A549 (cell line): Measurements from ENCODE around the gene LCK. TPM values are rescaled to one million over a fixed set of nuclear protein-coding genes. Genes with fewer than 3 reads are reported as not detected.
A peak's percentile ranks its signal among the peaks of the same experiment; 100 is the strongest.

Experiments
- ATAC-seq, 2 experiments: fragments of 200-7000 bp in 1 of 2; fragments of >200 bp in 1 of 2; cut with Nextera tagmentation in 1 of 2; cut with Tn5 transposase in 1 of 2; 3 replicates each; pipeline versions ENCODE4 v1.8.0 to v1.9.1; 2018 to 2020; ENCODE audit warnings: mild to moderate bottlenecking in 1 of 2, moderate library complexity in 1 of 2
- CTCF ChIA-PET: fragments of 300-600 bp; sonication (Branson Sonifier 250); formaldehyde crosslinking; extraction: SDS; loops from one replicate; lab custom pipeline; 2021; ENCODE audit warnings: antibody characterized with exemption, inconsistent platforms; lab: Yijun Ruan, JAX
- POLR2A ChIA-PET: fragments of 350-600 bp; formaldehyde crosslinking; extraction: SDS; loops from one replicate; lab custom pipeline; 2021; ENCODE audit warnings: antibody characterized with exemption, inconsistent platforms; lab: Yijun Ruan, JAX
- DNase-seq, 2 experiments: peaks; one replicate each; pipeline versions ENCODE4 v3.0.0 to v3.0.0-alpha.2; 2011 to 2016; ENCODE audit warnings: low read depth in 1 of 2, low spot score in 1 of 2
- FAIRE-seq: peaks from 2 replicates; lab custom pipeline; 2011; peaks lifted over from hg19 to GRCh38; lab: Jason Lieb, UNC
- H3K27ac ChIP-seq, 2 experiments: fragments of >200 bp; sonication (Bioruptor Twin); formaldehyde crosslinking; 3 replicates each; pipeline ENCODE4 v1.5.1; 2016 to 2017
- H3K4me1 ChIP-seq: fragments of >200 bp; sonication (Bioruptor Twin); formaldehyde crosslinking; 3 replicates; pipeline ENCODE4 v1.6.1; 2016
- H3K4me2 ChIP-seq: fragments of >200 bp; sonication (Bioruptor Twin); formaldehyde crosslinking; 3 replicates; pipeline ENCODE4 v1.6.1; 2016
- H3K4me3 ChIP-seq: fragments of >200 bp; sonication (Bioruptor Twin); formaldehyde crosslinking; 3 replicates; pipeline ENCODE4 v1.5.1; 2016
- H3K9me3 ChIP-seq: fragments of >200 bp; sonication (Bioruptor Twin); formaldehyde crosslinking; 3 replicates; pipeline ENCODE4 v1.6.1; 2016
- CBX8 ChIP-seq: fragments of 200-600 bp; sonication (generic); IDR thresholded peaks from 2 replicates; pipeline ENCODE4 v1.6.1; 2016
- CEBPB ChIP-seq, 2 experiments: fragments of >200 bp in 1 of 2; sonication (Bioruptor Twin) in 1 of 2; formaldehyde crosslinking in 1 of 2; IDR thresholded peaks; 2 replicates each; pipeline ENCODE4 v1.6.1; 2012 to 2016
- CHD4 ChIP-seq: fragments of 200-600 bp; sonication (generic); IDR thresholded peaks from 2 replicates; pipeline ENCODE4 v1.6.1; 2016; ENCODE audit warnings: antibody characterized with exemption, mild to moderate bottlenecking, borderline replicate concordance
- EHF ChIP-seq: fragments of 250-450 bp; sonication (Bioruptor Pico); IDR thresholded peaks from 2 replicates; pipeline ENCODE4 v1.5.0; 2020; ENCODE audit warnings: mild to moderate bottlenecking
- EHMT2 ChIP-seq: fragments of 200-600 bp; sonication (generic); IDR thresholded peaks from 2 replicates; pipeline ENCODE4 v1.6.1; 2016; ENCODE audit warnings: antibody characterized with exemption, low read depth, mild to moderate bottlenecking, moderate library complexity
- EP300 ChIP-seq, 2 experiments: fragments of >200 bp; sonication (Bioruptor Twin); formaldehyde crosslinking; IDR thresholded peaks; 2 replicates in 1 of 2; 3 replicates in 1 of 2; pipeline ENCODE4 v1.6.1; 2016 to 2017
- FOSB ChIP-seq: fragments of 250-450 bp; sonication (Bioruptor Pico); IDR thresholded peaks from 2 replicates; pipeline ENCODE4 v1.5.0; 2020; ENCODE audit warnings: mild to moderate bottlenecking, moderate library complexity
- FOXS1 ChIP-seq: fragments of 250-450 bp; sonication (Bioruptor Pico); IDR thresholded peaks from 2 replicates; pipeline ENCODE4 v1.5.0; 2020; ENCODE audit warnings: mild to moderate bottlenecking, moderate library complexity
- GATA3 ChIP-seq: IDR thresholded peaks from 2 replicates; pipeline ENCODE4 v1.6.1; 2012; ENCODE audit warnings: borderline replicate concordance
- HDAC2 ChIP-seq: fragments of 200-600 bp; sonication (generic); IDR thresholded peaks from 2 replicates; pipeline ENCODE4 v1.6.1; 2016
- HOXA7 ChIP-seq: fragments of 250-450 bp; sonication (Bioruptor Pico); IDR thresholded peaks from 2 replicates; pipeline ENCODE4 v1.5.0; 2020; ENCODE audit warnings: mild to moderate bottlenecking, moderate library complexity
- JUN ChIP-seq, 2 experiments: fragments of >200 bp; sonication (Bioruptor Twin); formaldehyde crosslinking; IDR thresholded peaks; 2 replicates in 1 of 2; 3 replicates in 1 of 2; pipeline ENCODE4 v1.6.1; 2016 to 2017
- KDM5A ChIP-seq: fragments of 200-600 bp; sonication (generic); IDR thresholded peaks from 2 replicates; pipeline ENCODE4 v1.6.1; 2016; ENCODE audit warnings: antibody characterized with exemption, mild to moderate bottlenecking
- MAFK ChIP-seq: fragments of 450-650 bp; IDR thresholded peaks from 2 replicates; pipeline ENCODE4 v1.6.1; 2014; ENCODE audit not compliant: partially characterized antibody
- MAZ ChIP-seq: fragments of 150-350 bp; IDR thresholded peaks from 2 replicates; pipeline ENCODE4 v1.6.1; 2014; ENCODE audit warnings: antibody characterized with exemption, low read depth, low read length, borderline replicate concordance
- PHF8 ChIP-seq: fragments of 200-600 bp; sonication (generic); IDR thresholded peaks from 2 replicates; pipeline ENCODE4 v1.6.1; 2016; ENCODE audit warnings: low read depth, mild to moderate bottlenecking, antibody characterized with exemption, moderate library complexity, borderline replicate concordance
- POLR2A ChIP-seq: IDR thresholded peaks from 2 replicates; pipeline ENCODE4 v1.6.1; 2012; ENCODE audit warnings: mild to moderate bottlenecking, low read length
- RARB ChIP-seq: fragments of 250-450 bp; sonication (Bioruptor Pico); IDR thresholded peaks from 2 replicates; pipeline ENCODE4 v1.8.0; 2021; ENCODE audit warnings: mild to moderate bottlenecking, moderate library complexity
- SMC3 ChIP-seq: fragments of >200 bp; sonication (Bioruptor Twin); formaldehyde crosslinking; IDR thresholded peaks from 3 replicates; pipeline ENCODE4 v1.6.1; 2018; ENCODE audit warnings: inconsistent platforms
- TP53 ChIP-seq: fragments of 250-450 bp; sonication (Bioruptor Pico); IDR thresholded peaks from 2 replicates; pipeline ENCODE4 v1.5.0; 2021; ENCODE audit warnings: mild to moderate bottlenecking, moderate library complexity
- ZFP36 ChIP-seq: fragments of 450-650 bp; IDR thresholded peaks from 2 replicates; pipeline ENCODE4 v1.6.1; 2014; ENCODE audit warnings: borderline replicate concordance; ENCODE audit not compliant: partially characterized antibody
- ZNF302 ChIP-seq: fragments of 250-450 bp; sonication (Bioruptor Pico); IDR thresholded peaks from 2 replicates; pipeline ENCODE4 v1.9.0; 2021; ENCODE audit warnings: inconsistent platforms, mild to moderate bottlenecking, moderate library complexity
- ZSCAN20 ChIP-seq: fragments of 250-450 bp; sonication (Bioruptor Pico); IDR thresholded peaks from 2 replicates; pipeline ENCODE4 v1.8.0; 2022; ENCODE audit warnings: mild to moderate bottlenecking, moderate library complexity
- WGBS: methylation state at CpG from one replicate; pipeline ENCODE4 v1.1.6; 2017; ENCODE audit errors: missing lambda C conversion rate; 5-methylcytosine and 5-hydroxymethylcytosine counted together
- polyA plus RNA-seq, 4 experiments: library from polyadenylated mRNA; depleted of rRNA in 3 of 4; stranded (reverse); fragments of >200 nt; fragmentation: RNase III in 1 of 4; extraction: RNeasy Plus Mini Kit Qiagen cat#74134 plus additional on column Dnase treatment in 1 of 4; gene quantifications; 2 replicates in 3 of 4; 3 replicates in 1 of 4; pipeline ENCODE4 v1.2.3, GENCODE V29; 2011 to 2017
- TF ChIP-seq, protein P1 (sequence below): fragments of 250-450 bp; sonication (Bioruptor Pico); IDR thresholded peaks from 2 replicates; pipeline ENCODE4 v1.5.0; 2021; ENCODE audit warnings: mild to moderate bottlenecking, moderate library complexity, borderline replicate concordance
- TF ChIP-seq, protein P2 (sequence below): IDR thresholded peaks from 2 replicates; pipeline ENCODE4 v1.6.1; 2012
- TF ChIP-seq, protein P3 (sequence below): fragments of >200 bp; sonication (Bioruptor Twin); formaldehyde crosslinking; IDR thresholded peaks from 3 replicates; pipeline ENCODE4 v1.5.1; 2016
- TF ChIP-seq, protein P4 (sequence below): IDR thresholded peaks from 2 replicates; pipeline ENCODE4 v1.6.1; 2012; ENCODE audit warnings: low read depth, borderline replicate concordance
- TF ChIP-seq, protein P5 (sequence below): IDR thresholded peaks from 2 replicates; pipeline ENCODE4 v1.6.1; 2012
- TF ChIP-seq, protein P6 (sequence below): fragments of 450-650 bp; IDR thresholded peaks from 2 replicates; pipeline ENCODE4 v1.6.1; 2014; ENCODE audit warnings: antibody characterized with exemption
- TF ChIP-seq, protein P7 (sequence below): fragments of >200 bp; sonication (Bioruptor Twin); formaldehyde crosslinking; IDR thresholded peaks from 2 replicates; pipeline ENCODE4 v1.6.1; 2016

LCK gene
- polyA plus RNA-seq, 2 of the 4 experiments (the other 2 are of a cell fraction): 0.03 TPM; not detected in 1

DNA sequence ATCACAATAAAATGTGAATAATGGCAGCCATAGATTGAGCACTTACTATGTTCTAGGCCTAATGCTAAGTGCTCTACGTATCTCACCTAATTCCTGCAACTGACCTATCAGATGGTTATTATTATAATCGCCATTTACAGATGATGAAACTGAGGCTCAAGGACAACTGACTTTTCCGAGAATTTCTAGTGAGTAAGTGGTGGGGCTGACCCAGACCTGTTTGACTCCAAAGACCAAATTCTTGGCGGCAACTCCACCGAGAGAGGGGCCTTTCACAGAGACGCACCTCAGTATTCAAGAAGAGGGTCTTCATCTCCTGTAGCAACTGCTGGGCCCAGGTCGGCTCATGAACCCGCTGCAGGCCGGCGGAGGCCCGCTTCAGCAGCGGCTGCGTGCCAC is 29.5 kb upstream of the LCK start:
- ChIA-PET CTCF (interaction anchor here (0.9 to 10.4 kb wide), 3 partner anchors 10 to 95 kb away, joined by 3 to 96 read pairs (median 20); partner anchors contain the start of genes FAM167B and LCK), POLR2A (interaction anchor here (1.5 kb wide), 1 partner anchor 27 kb away, joined by 3 read pairs; no protein-coding TSS in a partner anchor)
- DNase-seq (no peak), FAIRE-seq (no peak), ATAC-seq (peak in 1 of 2 experiments; percentile 54; a peak in 3 of 6 replicates)
- Histone ChIP-seq H3K4me2 (peak overlapping the region; percentile 94), H3K27ac (peak overlapping the region; percentile 93 to 97), H3K4me1 (peaks cover 18% of the 10 kb centered on the region), H3K4me3 (peak overlapping the region; percentile 86), H3K9me3 (no peaks in the 10 kb centered on the region)
- 8% methylated on average over 5 of the region's 13 CpGs for WGBS
- no peak for TF ChIP-seq FOXS1 (CRISPR knock-in tag)
- TF ChIP-seq, protein P1, sequence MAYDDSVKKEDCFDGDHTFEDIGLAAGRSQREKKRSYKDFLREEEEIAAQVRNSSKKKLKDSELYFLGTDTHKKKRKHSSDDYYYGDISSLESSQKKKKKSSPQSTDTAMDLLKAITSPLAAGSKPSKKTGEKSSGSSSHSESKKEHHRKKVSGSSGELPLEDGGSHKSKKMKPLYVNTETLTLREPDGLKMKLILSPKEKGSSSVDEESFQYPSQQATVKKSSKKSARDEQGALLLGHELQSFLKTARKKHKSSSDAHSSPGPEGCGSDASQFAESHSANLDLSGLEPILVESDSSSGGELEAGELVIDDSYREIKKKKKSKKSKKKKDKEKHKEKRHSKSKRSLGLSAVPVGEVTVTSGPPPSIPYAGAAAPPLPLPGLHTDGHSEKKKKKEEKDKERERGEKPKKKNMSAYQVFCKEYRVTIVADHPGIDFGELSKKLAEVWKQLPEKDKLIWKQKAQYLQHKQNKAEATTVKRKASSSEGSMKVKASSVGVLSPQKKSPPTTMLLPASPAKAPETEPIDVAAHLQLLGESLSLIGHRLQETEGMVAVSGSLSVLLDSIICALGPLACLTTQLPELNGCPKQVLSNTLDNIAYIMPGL (CRISPR knock-in tag): no peak
- no peak for TF ChIP-seq HDAC2
- TF ChIP-seq ZSCAN20 (CRISPR knock-in tag): no peak
- no peak for TF ChIP-seq RARB (CRISPR knock-in tag)
- no peak for TF ChIP-seq EHF (CRISPR knock-in tag)
- TF ChIP-seq JUN (IDR thresholded peaks at IDR 0.05): no peak
- no peak for TF ChIP-seq MAFK
- no peak for TF ChIP-seq CBX8

DNA sequence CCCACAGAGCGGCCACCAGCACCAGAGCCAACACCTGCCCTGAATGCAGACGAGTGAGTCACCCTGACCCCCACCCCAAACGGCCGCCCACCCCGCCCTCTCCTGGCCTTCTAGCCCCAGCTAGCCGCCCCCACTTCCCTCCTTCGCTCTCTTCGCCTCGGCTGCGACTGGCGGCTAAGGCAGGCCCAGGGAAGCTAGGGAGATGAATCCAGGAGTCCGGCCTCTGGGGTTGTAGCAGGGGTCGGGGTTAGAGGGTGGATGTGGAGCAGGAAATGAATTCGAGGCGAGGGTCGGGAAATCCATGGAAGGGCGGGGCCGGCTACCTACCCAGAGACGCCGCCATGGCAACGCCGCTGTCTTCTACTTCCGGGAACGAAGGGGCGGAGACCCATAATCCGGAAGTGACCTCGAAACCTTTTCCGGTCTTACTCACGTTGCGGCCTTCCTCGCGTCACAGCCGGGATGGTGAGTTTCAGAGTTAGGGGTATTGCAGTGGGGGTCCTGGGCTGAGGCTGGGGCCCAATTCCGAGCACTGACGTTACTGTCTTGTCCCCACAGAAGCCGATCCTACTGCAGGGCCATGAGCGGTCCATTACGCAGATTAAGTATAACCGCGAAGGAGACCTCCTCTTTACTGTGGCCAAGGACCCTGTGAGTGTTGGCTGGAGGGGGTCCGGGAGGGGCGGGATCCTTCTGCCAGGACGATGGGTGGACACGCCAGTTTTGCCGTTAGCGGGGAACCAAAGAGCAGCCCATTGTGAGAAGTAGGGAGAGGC is 28.9 kb upstream of the LCK start, which contains the start of the genes EIF3I and TMEM234:
TSS of gene EIF3I (plus strand) at position 428 of the 776 bp plus-strand sequence. CDS start at position 463, 35 bp downstream.
TSS of gene TMEM234 (minus strand) at position 374 of the 776 bp plus-strand sequence. CDS start at position 343, 31 bp downstream.
- H3K4me3 ChIP-seq: peak within 1 kb of the TSS; percentile 86
- FAIRE-seq (no peak), DNase-seq (peak; percentile 84 to 89), ATAC-seq (peak; percentile 97)
- ChIA-PET CTCF (interaction anchor here (4.3 kb wide), 1 partner anchor 95 kb away, joined by 20 read pairs; no protein-coding TSS in a partner anchor), POLR2A (interaction anchor here (1.5 kb wide), 1 partner anchor 26 kb away, joined by 3 read pairs; no protein-coding TSS in a partner anchor)
- peaks cover 18% of the 10 kb centered on the region for H3K4me1 ChIP-seq
- H3K4me2 ChIP-seq: peak within 1 kb of the TSS; percentile 94
- H3K9me3 ChIP-seq: no peaks in the 10 kb centered on the region
- WGBS: 4% methylated on average over 9 of the region's 46 CpGs
- peak within 1 kb of the TSS; percentile 93 to 97 for H3K27ac ChIP-seq
- TF ChIP-seq, protein P2, sequence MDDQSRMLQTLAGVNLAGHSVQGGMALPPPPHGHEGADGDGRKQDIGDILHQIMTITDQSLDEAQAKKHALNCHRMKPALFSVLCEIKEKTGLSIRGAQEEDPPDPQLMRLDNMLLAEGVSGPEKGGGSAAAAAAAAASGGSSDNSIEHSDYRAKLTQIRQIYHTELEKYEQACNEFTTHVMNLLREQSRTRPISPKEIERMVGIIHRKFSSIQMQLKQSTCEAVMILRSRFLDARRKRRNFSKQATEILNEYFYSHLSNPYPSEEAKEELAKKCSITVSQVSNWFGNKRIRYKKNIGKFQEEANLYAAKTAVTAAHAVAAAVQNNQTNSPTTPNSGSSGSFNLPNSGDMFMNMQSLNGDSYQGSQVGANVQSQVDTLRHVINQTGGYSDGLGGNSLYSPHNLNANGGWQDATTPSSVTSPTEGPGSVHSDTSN: no peak
- TF ChIP-seq GATA3 (no peak), MAZ (no peak), EHF (CRISPR knock-in tag) (no peak), PHF8 (peak; percentile 64; the same call in 1 of the 2 replicates), EHMT2 (no peak), HOXA7 (CRISPR knock-in tag) (no peak), MAFK (no peak), ZNF302 (CRISPR knock-in tag) (no peak), HDAC2 (no peak), FOXS1 (CRISPR knock-in tag) (no peak), EP300 (IDR thresholded peaks at IDR 0.05) (no peak), ZSCAN20 (CRISPR knock-in tag) (no peak), JUN (IDR thresholded peaks at IDR 0.05) (peak in 1 of 2 experiments; percentile 69; a peak in 2 of 5 replicates), KDM5A (no peak), POLR2A (peak; percentile 53), FOSB (CRISPR knock-in tag) (no peak), CEBPB (IDR thresholded peaks at IDR 0.05) (no peak), TP53 (CRISPR knock-in tag) (no peak), SMC3 (no peak), ZFP36 (no peak), CHD4 (no peak)
- TF ChIP-seq, protein P3, sequence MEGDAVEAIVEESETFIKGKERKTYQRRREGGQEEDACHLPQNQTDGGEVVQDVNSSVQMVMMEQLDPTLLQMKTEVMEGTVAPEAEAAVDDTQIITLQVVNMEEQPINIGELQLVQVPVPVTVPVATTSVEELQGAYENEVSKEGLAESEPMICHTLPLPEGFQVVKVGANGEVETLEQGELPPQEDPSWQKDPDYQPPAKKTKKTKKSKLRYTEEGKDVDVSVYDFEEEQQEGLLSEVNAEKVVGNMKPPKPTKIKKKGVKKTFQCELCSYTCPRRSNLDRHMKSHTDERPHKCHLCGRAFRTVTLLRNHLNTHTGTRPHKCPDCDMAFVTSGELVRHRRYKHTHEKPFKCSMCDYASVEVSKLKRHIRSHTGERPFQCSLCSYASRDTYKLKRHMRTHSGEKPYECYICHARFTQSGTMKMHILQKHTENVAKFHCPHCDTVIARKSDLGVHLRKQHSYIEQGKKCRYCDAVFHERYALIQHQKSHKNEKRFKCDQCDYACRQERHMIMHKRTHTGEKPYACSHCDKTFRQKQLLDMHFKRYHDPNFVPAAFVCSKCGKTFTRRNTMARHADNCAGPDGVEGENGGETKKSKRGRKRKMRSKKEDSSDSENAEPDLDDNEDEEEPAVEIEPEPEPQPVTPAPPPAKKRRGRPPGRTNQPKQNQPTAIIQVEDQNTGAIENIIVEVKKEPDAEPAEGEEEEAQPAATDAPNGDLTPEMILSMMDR: no peak
- TF ChIP-seq, protein P4, sequence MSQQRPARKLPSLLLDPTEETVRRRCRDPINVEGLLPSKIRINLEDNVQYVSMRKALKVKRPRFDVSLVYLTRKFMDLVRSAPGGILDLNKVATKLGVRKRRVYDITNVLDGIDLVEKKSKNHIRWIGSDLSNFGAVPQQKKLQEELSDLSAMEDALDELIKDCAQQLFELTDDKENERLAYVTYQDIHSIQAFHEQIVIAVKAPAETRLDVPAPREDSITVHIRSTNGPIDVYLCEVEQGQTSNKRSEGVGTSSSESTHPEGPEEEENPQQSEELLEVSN: no peak
- TF ChIP-seq, protein P5, sequence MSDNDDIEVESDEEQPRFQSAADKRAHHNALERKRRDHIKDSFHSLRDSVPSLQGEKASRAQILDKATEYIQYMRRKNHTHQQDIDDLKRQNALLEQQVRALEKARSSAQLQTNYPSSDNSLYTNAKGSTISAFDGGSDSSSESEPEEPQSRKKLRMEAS: peak; percentile 77
- TF ChIP-seq, protein P6, sequence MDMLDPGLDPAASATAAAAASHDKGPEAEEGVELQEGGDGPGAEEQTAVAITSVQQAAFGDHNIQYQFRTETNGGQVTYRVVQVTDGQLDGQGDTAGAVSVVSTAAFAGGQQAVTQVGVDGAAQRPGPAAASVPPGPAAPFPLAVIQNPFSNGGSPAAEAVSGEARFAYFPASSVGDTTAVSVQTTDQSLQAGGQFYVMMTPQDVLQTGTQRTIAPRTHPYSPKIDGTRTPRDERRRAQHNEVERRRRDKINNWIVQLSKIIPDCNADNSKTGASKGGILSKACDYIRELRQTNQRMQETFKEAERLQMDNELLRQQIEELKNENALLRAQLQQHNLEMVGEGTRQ: no peak
- TF ChIP-seq, protein P7, sequence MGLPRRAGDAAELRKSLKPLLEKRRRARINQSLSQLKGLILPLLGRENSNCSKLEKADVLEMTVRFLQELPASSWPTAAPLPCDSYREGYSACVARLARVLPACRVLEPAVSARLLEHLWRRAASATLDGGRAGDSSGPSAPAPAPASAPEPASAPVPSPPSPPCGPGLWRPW: no peak
